Skeletal muscle tissue (tissue), 5 donors: ENCODE data around the gene KIF5C. TPM values are rescaled to one million over a fixed set of nuclear protein-coding genes. Genes with fewer than 3 reads are reported as not detected.

Source experiments
- H3K27ac ChIP-seq: one replicate; pipeline ENCODE4 v1.7.0; 2013; ENCODE audit warnings: mild to moderate bottlenecking, low read depth, low read length, inconsistent platforms
- H3K27me3 ChIP-seq, 3 donors: one replicate each; pipeline ENCODE4 v1.7.0; 2013; ENCODE audit warnings: low read length in 3 of 3; ENCODE audit not compliant: control insufficient read depth in 3 of 3, insufficient read depth in 3 of 3
- H3K36me3 ChIP-seq, 3 donors: one replicate each; pipeline ENCODE4 v1.7.0; 2013; ENCODE audit warnings: low read length in 3 of 3; ENCODE audit not compliant: control insufficient read depth in 3 of 3, insufficient read depth in 3 of 3
- H3K4me1 ChIP-seq, 3 donors: one replicate each; pipeline ENCODE4 v1.7.0; 2013; ENCODE audit warnings: low read length in 3 of 3, mild to moderate bottlenecking in 3 of 3; ENCODE audit not compliant: control insufficient read depth in 3 of 3, insufficient read depth in 3 of 3
- H3K4me3 ChIP-seq, 3 donors: one replicate each; pipeline ENCODE4 v1.7.0; 2013; ENCODE audit warnings: low read length in 3 of 3
- H3K9ac ChIP-seq, 3 donors: one replicate each; pipeline ENCODE4 v1.7.0; 2013; ENCODE audit warnings: low read length in 3 of 3, mild to moderate bottlenecking in 3 of 3, moderate library complexity in 2 of 3, low read depth in 1 of 3
- H3K9me3 ChIP-seq, 3 donors: one replicate each; pipeline ENCODE4 v1.7.0; 2013; ENCODE audit warnings: low read length in 3 of 3; ENCODE audit not compliant: control insufficient read depth in 3 of 3
- small RNA-seq: library from RNA; depleted of rRNA; stranded (forward); fragments of <200 nt; gene quantifications from one replicate; pipeline ENCODE3, GENCODE V24; 2014
- total RNA-seq: library from RNA; depleted of rRNA; stranded (reverse); fragments of >200 nt; gene quantifications from one replicate; pipeline ENCODE4 v1.2.3, GENCODE V29; 2014
- donor health status: Osteomylitis.

Gene KIF5C
- total RNA-seq, 1 donor from 2014 or later: 1.0 TPM

GRCh38 chr2:149068225-149068995, 193.4 kb downstream of the KIF5C start:
- no peaks in the 10 kb centered on the region for H3K4me1 ChIP-seq
- H3K36me3 ChIP-seq: no peaks in the 10 kb centered on the region
- peaks cover 0 to 2% (median 0%) of the 10 kb centered on the region in 3 donors for H3K27me3 ChIP-seq
- no peak overlapping the region for H3K27ac ChIP-seq
- no peak overlapping the region for H3K4me3 ChIP-seq
- no peak overlapping the region for H3K9ac ChIP-seq
- H3K9me3 ChIP-seq: no peaks in the 10 kb centered on the region

GRCh38 chr2:149068996-149069888, 194.2 kb downstream of the KIF5C start:
- Histone ChIP-seq H3K4me1 (no peaks in the 10 kb centered on the region), H3K9me3 (no peaks in the 10 kb centered on the region), H3K27ac (no peak overlapping the region), H3K27me3 (peaks cover 0 to 2% (median 0%) of the 10 kb centered on the region in 3 donors), H3K4me3 (no peak overlapping the region), H3K9ac (no peak overlapping the region), H3K36me3 (no peaks in the 10 kb centered on the region)

GRCh38 chr2:149070681-149071320, 195.8 kb downstream of the KIF5C start:
- Histone ChIP-seq H3K36me3 (no peaks in the 10 kb centered on the region), H3K9me3 (no peaks in the 10 kb centered on the region), H3K4me3 (no peak overlapping the region), H3K9ac (no peak overlapping the region), H3K27ac (no peak overlapping the region), H3K4me1 (no peaks in the 10 kb centered on the region), H3K27me3 (peaks cover 0 to 2% (median 0%) of the 10 kb centered on the region in 3 donors)

GRCh38 chr2:149075105-149075504, 200.1 kb downstream of the KIF5C start:
- Histone ChIP-seq H3K36me3 (no peaks in the 10 kb centered on the region), H3K27me3 (peaks cover 0 to 2% (median 0%) of the 10 kb centered on the region in 3 donors), H3K9ac (no peak overlapping the region)

GRCh38 chr2:149075853-149076252, 200.8 kb downstream of the KIF5C start:
- Histone ChIP-seq H3K9ac (peak overlapping the region in 2 of 3 donors; percentile 10 to 46), H3K27ac (no peak overlapping the region), H3K36me3 (no peaks in the 10 kb centered on the region), H3K4me3 (no peak overlapping the region), H3K4me1 (no peaks in the 10 kb centered on the region), H3K27me3 (peaks cover 0 to 2% (median 0%) of the 10 kb centered on the region in 3 donors), H3K9me3 (no peaks in the 10 kb centered on the region)

More at GRCh38 chr2:149075105-149075504, 200.1 kb downstream of the KIF5C start:
- Histone ChIP-seq H3K9me3 (no peaks in the 10 kb centered on the region), H3K4me1 (no peaks in the 10 kb centered on the region), H3K27ac (no peak overlapping the region), H3K4me3 (no peak overlapping the region)

Small RNA genes within 50 kb of the gene (small RNA-seq; reads per million reads assigned to genes)
- not detected for gene RNU2-9P
- gene UBBP3: not detected

Other genes starting within 250 kb of the KIF5C start
- gene EPC2, start 230.5 kb upstream of the KIF5C start, total RNA-seq: 20.9 TPM
- gene LYPD6B, start 163.5 kb downstream of the KIF5C start, total RNA-seq: 0.52 TPM